H1 (cell line): Measurements from ENCODE around the gene C3orf52. TPM values are rescaled to one million over a fixed set of nuclear protein-coding genes. Genes with fewer than 3 reads are reported as not detected.

Source experiments
- CTCF ChIA-PET: fragments of 300-600 bp; sonication (Branson Sonifier 250); formaldehyde crosslinking; loops from one replicate; lab custom pipeline; 2021; ENCODE audit not compliant: partially characterized antibody; lab: Charles Lee
- POLR2A ChIA-PET: fragments of 300-600 bp; sonication (Branson Sonifier 250); formaldehyde crosslinking; loops from one replicate; lab custom pipeline; 2021; ENCODE audit warnings: inconsistent platforms; ENCODE audit not compliant: partially characterized antibody; lab: Charles Lee
- DNase-seq, 2 experiments: peaks; one replicate each; pipeline versions ENCODE4 v3.0.0 to v3.0.0-alpha.2; 2010 to 2022; ENCODE audit warnings: low spot score in 2 of 2, low read depth in 1 of 2, mixed read lengths in 1 of 2
- FAIRE-seq: peaks from 2 replicates; lab custom pipeline; 2011; peaks lifted over from hg19 to GRCh38; lab: Jason Lieb, UNC
- H2AFZ ChIP-seq: 2 replicates; pipeline ENCODE4 v1.8.1; 2012; ENCODE audit warnings: low read length, inconsistent platforms
- H2AK5ac ChIP-seq: 2 replicates; pipeline ENCODE4 v1.6.1; 2013; ENCODE audit warnings: low read depth, low read length
- H2BK120ac ChIP-seq: replicated peaks from 2 replicates; pipeline ENCODE3; 2013; ENCODE audit warnings: low read depth, low read length, inconsistent platforms
- H2BK12ac ChIP-seq: 2 replicates; pipeline ENCODE4 v1.6.1; 2013; ENCODE audit warnings: low read depth, low read length
- H2BK15ac ChIP-seq: 2 replicates; pipeline ENCODE4 v1.6.1; 2013; ENCODE audit warnings: low read length
- H2BK20ac ChIP-seq: 2 replicates; pipeline ENCODE4 v1.6.1; 2013; ENCODE audit warnings: low read length
- H2BK5ac ChIP-seq: 2 replicates; pipeline ENCODE4 v1.6.1; 2013; ENCODE audit warnings: low read depth, low read length
- H3K14ac ChIP-seq: 2 replicates; pipeline ENCODE4 v1.6.1; 2013; ENCODE audit warnings: inconsistent platforms; ENCODE audit not compliant: insufficient read length
- H3K18ac ChIP-seq: 2 replicates; pipeline ENCODE4 v1.6.1; 2013; ENCODE audit warnings: low read length; ENCODE audit errors: extremely low read depth
- H3K23ac ChIP-seq: 2 replicates; pipeline ENCODE4 v1.6.1; 2013; ENCODE audit warnings: inconsistent platforms; ENCODE audit not compliant: insufficient read length
- H3K23me2 ChIP-seq: 2 replicates; pipeline ENCODE4 v1.6.1; 2013; ENCODE audit warnings: low read depth, low read length
- H3K27ac ChIP-seq: 2 replicates; pipeline ENCODE4 v1.6.1; 2011; ENCODE audit warnings: low read depth, low read length, inconsistent platforms
- H3K27me3 ChIP-seq, 4 experiments: replicated peaks in 1 of 4; 1 replicate in 1 of 4; 2 replicates in 3 of 4; pipeline versions ENCODE4 v1.6.1 to v1.8.1; 2011 to 2013; ENCODE audit warnings: low read length in 3 of 4, mild to moderate bottlenecking in 3 of 4, inconsistent platforms in 2 of 4, mixed read lengths in 2 of 4, moderate library complexity in 1 of 4; ENCODE audit not compliant: control insufficient read depth in 3 of 4, insufficient read depth in 3 of 4; ENCODE audit errors: extremely low read depth in 1 of 4
- H3K36me3 ChIP-seq, 4 experiments: 2 replicates each; pipeline versions ENCODE4 v1.6.1 to v1.8.1; 2011 to 2013; ENCODE audit warnings: mild to moderate bottlenecking in 4 of 4, low read length in 3 of 4, moderate library complexity in 2 of 4, control low read depth in 1 of 4, inconsistent platforms in 1 of 4; ENCODE audit not compliant: insufficient read depth in 4 of 4, control insufficient read depth in 2 of 4
- H3K4ac ChIP-seq: replicated peaks from 2 replicates; pipeline ENCODE3; 2013; ENCODE audit warnings: low read length, low read depth, mixed read lengths, inconsistent platforms; ENCODE audit not compliant: insufficient read length
- H3K4me1 ChIP-seq, 4 experiments: replicated peaks in 1 of 4; 1 replicate in 1 of 4; 2 replicates in 3 of 4; pipeline versions ENCODE4 v1.6.1 to v1.8.1; 2011 to 2013; ENCODE audit warnings: low read length in 3 of 4, inconsistent platforms in 2 of 4, mixed read lengths in 1 of 4; ENCODE audit not compliant: insufficient read depth in 4 of 4, control insufficient read depth in 3 of 4
- H3K4me2 ChIP-seq, 2 experiments: 2 replicates each; pipeline versions ENCODE4 v1.6.1 to v1.8.1; 2011 to 2013; ENCODE audit warnings: low read depth in 2 of 2, low read length in 2 of 2, control low read depth in 1 of 2, inconsistent platforms in 1 of 2, mild to moderate bottlenecking in 1 of 2; ENCODE audit not compliant: insufficient read depth in 1 of 2
- H3K4me3 ChIP-seq, 4 experiments: fragments of 200-600, 300-600 bp in 1 of 4; sonication (generic), shearing (Covaris generic), sonication (Bioruptor Twin) in 1 of 4; 2 replicates each; pipeline versions ENCODE4 v1.5.1 to v1.8.1; 2011 to 2016; ENCODE audit warnings: low read length in 4 of 4, low read depth in 3 of 4, control low read depth in 2 of 4, inconsistent platforms in 2 of 4, mild to moderate bottlenecking in 2 of 4, mixed read lengths in 1 of 4, moderate library complexity in 1 of 4; ENCODE audit not compliant: insufficient read depth in 2 of 4; ENCODE audit errors: extremely low read depth in 1 of 4
- H3K56ac ChIP-seq: replicated peaks from 2 replicates; pipeline ENCODE3; 2013; ENCODE audit warnings: low read depth, mild to moderate bottlenecking, mixed read lengths, low read length, inconsistent platforms; ENCODE audit not compliant: insufficient read length
- H3K79me1 ChIP-seq: 2 replicates; pipeline ENCODE4 v1.6.1; 2013; ENCODE audit warnings: low read depth, low read length, control low read depth
- H3K79me2 ChIP-seq, 2 experiments: 2 replicates each; pipeline versions ENCODE4 v1.6.1 to v1.8.1; 2012 to 2013; ENCODE audit warnings: low read length in 2 of 2, mild to moderate bottlenecking in 2 of 2, inconsistent platforms in 1 of 2; ENCODE audit not compliant: insufficient read depth in 2 of 2, control insufficient read depth in 1 of 2
- H3K9ac ChIP-seq, 4 experiments: replicated peaks in 1 of 4; 1 replicate in 1 of 4; 2 replicates in 3 of 4; pipeline versions ENCODE4 v1.6.1 to v1.8.1; 2011 to 2013; ENCODE audit warnings: low read depth in 3 of 4, low read length in 3 of 4, control low read depth in 2 of 4, mild to moderate bottlenecking in 2 of 4, moderate library complexity in 2 of 4, inconsistent platforms in 1 of 4; ENCODE audit errors: extremely low read depth in 1 of 4
- H3K9me3 ChIP-seq, 2 experiments: 2 replicates each; pipeline versions ENCODE4 v1.6.1 to v1.8.1; 2012 to 2013; ENCODE audit warnings: mild to moderate bottlenecking in 2 of 2, moderate library complexity in 2 of 2, control low read depth in 1 of 2, inconsistent platforms in 1 of 2, low read depth in 1 of 2, low read length in 1 of 2, mixed read lengths in 1 of 2; ENCODE audit not compliant: insufficient read depth in 2 of 2
- H4K20me1 ChIP-seq, 2 experiments: replicated peaks in 1 of 2; 2 replicates each; pipeline versions ENCODE3 to v1.8.1; 2011 to 2013; ENCODE audit warnings: inconsistent platforms in 2 of 2, low read length in 2 of 2, mild to moderate bottlenecking in 1 of 2; ENCODE audit not compliant: insufficient read depth in 2 of 2, control insufficient read depth in 1 of 2
- H4K5ac ChIP-seq: 2 replicates; pipeline ENCODE4 v1.6.1; 2013; ENCODE audit warnings: low read length, low read depth, mixed read lengths, inconsistent platforms; ENCODE audit not compliant: insufficient read length
- H4K8ac ChIP-seq: 2 replicates; pipeline ENCODE4 v1.8.0; 2013; ENCODE audit warnings: mild to moderate bottlenecking, moderate library complexity, low read length, inconsistent platforms; ENCODE audit not compliant: insufficient read depth; ENCODE audit errors: extremely low read depth
- H4K91ac ChIP-seq: replicated peaks from 2 replicates; pipeline ENCODE3; 2013; ENCODE audit warnings: low read length, mixed read lengths, inconsistent platforms; ENCODE audit not compliant: insufficient read length
- ASH2L ChIP-seq: fragments of 200-600, 300-600 bp; sonication (generic); IDR thresholded peaks from one replicate; pipeline ENCODE4 v1.7.1; 2017; ENCODE audit warnings: low read length
- CBX5 ChIP-seq: fragments of 300-800, 300-1000 bp; sonication (generic); IDR thresholded peaks from 2 replicates; pipeline ENCODE4 v1.7.1; 2016; ENCODE audit warnings: antibody characterized with exemption, low read length, low read depth
- CEBPB ChIP-seq: IDR thresholded peaks from 2 replicates; pipeline ENCODE4 v1.6.1; 2012; ENCODE audit warnings: low read depth, low read length
- CTCF ChIP-seq, 3 experiments: IDR thresholded peaks; 1 replicate in 2 of 3; 2 replicates in 1 of 3; pipeline versions ENCODE4 v1.5.1 to v1.6.1; 2011; ENCODE audit warnings: low read length in 3 of 3, mild to moderate bottlenecking in 3 of 3, inconsistent platforms in 2 of 3, low read depth in 1 of 3, moderate library complexity in 1 of 3; ENCODE audit not compliant: insufficient read depth in 1 of 3; ENCODE audit errors: control extremely low read depth in 1 of 3
- EGR1 ChIP-seq: IDR thresholded peaks from 2 replicates; pipeline ENCODE4 v1.6.1; 2011; ENCODE audit warnings: low read depth, low read length, borderline replicate concordance
- PHF8 ChIP-seq: fragments of 200-600 bp; sonication (generic); conservative IDR thresholded peaks from 2 replicates; pipeline ENCODE4 v1.7.1; 2012; ENCODE audit warnings: low read depth, mild to moderate bottlenecking, inconsistent platforms, low read length, moderate library complexity
- SIN3A ChIP-seq, 2 experiments: IDR thresholded peaks in 1 of 2; conservative IDR thresholded peaks in 1 of 2; 2 replicates each; pipeline ENCODE4 v1.6.1; 2011 to 2012; ENCODE audit warnings: low read length in 2 of 2, improper control_type of control experiment in 1 of 2, low read depth in 1 of 2, mild to moderate bottlenecking in 1 of 2
- TCF12 ChIP-seq: IDR thresholded peaks from 2 replicates; pipeline ENCODE4 v1.6.1; 2011; ENCODE audit warnings: low read depth, mild to moderate bottlenecking, low read length
- WGBS, 2 experiments: shearing (Covaris generic) in 1 of 2; methylation state at CpG; one replicate each; pipeline versions ENCODE4 v1.1.6 to v1.1.7; 2013 to 2015; ENCODE audit warnings: low lambda C conversion rate in 2 of 2, mixed read lengths in 2 of 2, inconsistent platforms in 1 of 2, low coverage in 1 of 2, missing lambda C conversion rate in 1 of 2; ENCODE audit not compliant: insufficient replicate concordance in 2 of 2, insufficient coverage in 1 of 2, insufficient read length in 1 of 2; ENCODE audit errors: extremely low coverage in 1 of 2, missing lambda C conversion rate in 1 of 2; 5-methylcytosine and 5-hydroxymethylcytosine counted together
- polyA plus RNA-seq, 7 experiments: library from polyadenylated mRNA; depleted of rRNA in 3 of 7; stranded (reverse) in 5 of 7; unstranded in 2 of 7; fragments of >200 nt in 5 of 7; fragments of 200-250 nt in 2 of 7; gene quantifications; 1 replicate in 5 of 7; 2 replicates in 1 of 7; 4 replicates in 1 of 7; pipeline versions ENCODE4 v1.2.1 to v1.2.3, GENCODE V29; 2011 to 2013; ENCODE audit warnings: missing spikeins in 2 of 7, mixed read lengths in 2 of 7
- total RNA-seq: library from RNA; stranded (reverse); fragmentation: NEBNext Ultra II Directional; extraction: Animal tissue kit (Norgen Biotek cat#: 25700); gene quantifications from 2 replicates; pipeline ENCODE4 v1.2.1, GENCODE V29; 2021

C3orf52 gene
- total and polyA plus RNA-seq, 2 of the 8 experiments (the other 6 are each of a cell fraction or from before 2014, with no cell fraction given), result 9.7 to 13.1 TPM

GRCh38 chr3:112047264-112047663, 38.9 kb upstream of the C3orf52 start:
- no peak for FAIRE-seq
- 80% methylated on average over 1 of the region's 1 CpG; no CpG with 5 or more reads in 1 of the 2 experiments for WGBS, 2 experiments

More at GRCh38 chr3:112047264-112047663, 38.9 kb upstream of the C3orf52 start:
- Histone ChIP-seq H3K79me1 (no peaks in the 10 kb centered on the region), H3K9me3 (no peaks in the 10 kb centered on the region), H4K5ac (no peak overlapping the region), H2BK20ac (no peak overlapping the region), H2AFZ (no peak overlapping the region), H3K14ac (no peak overlapping the region), H4K20me1 (no peaks in the 10 kb centered on the region), H3K4ac (no peak overlapping the region), H2BK12ac (no peak overlapping the region), H3K56ac (no peak overlapping the region), H3K4me1 (peaks cover 0 to 8% (median 3%) of the 10 kb centered on the region in 4 experiments; a peak in 2 of 7 replicates), H3K23ac (no peak overlapping the region), H4K8ac (no peak overlapping the region), H2BK15ac (no peak overlapping the region), H3K4me2 (no peak overlapping the region), H4K91ac (no peak overlapping the region), H3K79me2 (no peaks in the 10 kb centered on the region), H2AK5ac (no peak overlapping the region), H3K36me3 (no peaks in the 10 kb centered on the region), H3K27me3 (no peaks in the 10 kb centered on the region), H3K4me3 (no peak overlapping the region), H3K23me2 (no peaks in the 10 kb centered on the region; the same call in 1 of the 2 replicates), H2BK120ac (no peak overlapping the region), H2BK5ac (no peak overlapping the region), H3K9ac (no peak overlapping the region), H3K27ac (no peak overlapping the region), H3K18ac (no peak overlapping the region)
- no peak for DNase-seq
- ChIA-PET CTCF (no interaction called here), POLR2A (no interaction called here)
- TF ChIP-seq CTCF (IDR thresholded peaks at IDR 0.05; ENCODE audit: control extremely low read depth in 1 of 3, insufficient read depth in 1 of 3, low read depth in 1 of 3, low read length in 3 of 3) (no peak), TCF12 (no peak), EGR1 (no peak), ASH2L (no peak), CBX5 (no peak), CEBPB (no peak), SIN3A (conservative IDR thresholded peaks at IDR 0.05 in 1 of 2, IDR thresholded peaks at IDR 0.05 in 1 of 2; ENCODE audit: low read depth in 1 of 2, low read length in 2 of 2) (no peak), PHF8 (no peak)
